Measurements from ENCODE around the gene NBPF1.
"Not testable (repeated sequence)": the region's sequence is repeated elsewhere in the genome, so short reads cannot be mapped to it uniquely, and the experiment has no call there.

Gene NBPF1

GRCh38 chr1:16621681-16622315 lies 8.4 kb upstream of the NBPF1 start:
- not testable (repeated sequence) for DNase-seq

- no peak for DNase-seq
These were observed 7.9 kb upstream of the NBPF1 start for GRCh38 chr1:16621300-16621658.

GRCh38 chr1:16619803-16620501 lies 6.6 kb upstream of the NBPF1 start:
- DNase-seq = not testable (repeated sequence)

GRCh38 chr1:16618719-16619118 lies 5.4 kb upstream of the NBPF1 start:
- no peak for DNase-seq

GRCh38 chr1:16617778-16618580 lies 4.6 kb upstream of the NBPF1 start:
- DNase-seq = no peak

- peak in 1 of 2 donors; percentile 3 for DNase-seq
These were observed 3.8 kb upstream of the NBPF1 start for GRCh38 chr1:16617114-16617631.

- peak in 1 of 2 donors; percentile 1 for DNase-seq
These were observed 2.2 kb upstream of the NBPF1 start for GRCh38 chr1:16615253-16616252.

- peak in 1 of 2 donors; percentile 1 for DNase-seq
These were observed 1.2 kb upstream of the NBPF1 start for GRCh38 chr1:16614361-16615252.

GRCh38 chr1:16612332-16613172 lies 812 bp downstream of the NBPF1 start:
- peak in 1 of 2 donors; percentile 34 for DNase-seq

- peak in 1 of 2 donors; percentile 1 for DNase-seq
These were observed 1.4 kb downstream of the NBPF1 start for GRCh38 chr1:16611981-16612331.

GRCh38 chr1:16611164-16611563 lies 2.2 kb downstream of the NBPF1 start:
- DNase-seq = peak in 1 of 2 donors; percentile 0

GRCh38 chr1:16610553-16610952 lies 2.8 kb downstream of the NBPF1 start:
- not testable (repeated sequence) for DNase-seq

- DNase-seq = not testable (repeated sequence)
These were observed 3.6 kb downstream of the NBPF1 start for GRCh38 chr1:16609761-16610160.

- no peak for DNase-seq
These were observed 4.4 kb downstream of the NBPF1 start for GRCh38 chr1:16608838-16609560.

GRCh38 chr1:16607853-16608815 lies 5.2 kb downstream of the NBPF1 start:
- DNase-seq = not testable (repeated sequence)

GRCh38 chr1:16607433-16607851 lies 5.9 kb downstream of the NBPF1 start:
- no peak for DNase-seq

GRCh38 chr1:16606666-16607432 lies 6.5 kb downstream of the NBPF1 start:
- DNase-seq = not testable (repeated sequence)
